Kidney glomerular epithelial cell (primary cell): ENCODE measurements around the gene FBXO31.

Source experiments
- DNase-seq: peaks from one replicate; lab custom pipeline; 2025; lab: John Stamatoyannopoulos, UW

The FBXO31 gene

GRCh38 chr16:87309620-87310525 is 73.7 kb downstream of the FBXO31 start:
- no peak for DNase-seq

- DNase-seq: no peak
Observed at GRCh38 chr16:87308826-87309225, 74.8 kb downstream of the FBXO31 start.

- DNase-seq: no peak
Observed at GRCh38 chr16:87306516-87306915, 77.1 kb downstream of the FBXO31 start.

- DNase-seq: no peak
Observed at GRCh38 chr16:87305505-87306391, 77.8 kb downstream of the FBXO31 start.

GRCh38 chr16:87304951-87305350 is 78.6 kb downstream of the FBXO31 start:
- DNase-seq: no peak

- DNase-seq: no peak
Observed at GRCh38 chr16:87303962-87304521, 79.5 kb downstream of the FBXO31 start.

- DNase-seq: peak; percentile 5
Observed at GRCh38 chr16:87303431-87303930, 80.1 kb downstream of the FBXO31 start.

GRCh38 chr16:87298857-87299465 is 84.6 kb downstream of the FBXO31 start:
- DNase-seq: no peak

GRCh38 chr16:87297918-87298631 is 85.5 kb downstream of the FBXO31 start:
- no peak for DNase-seq

- no peak for DNase-seq
Observed at GRCh38 chr16:87297407-87297806, 86.2 kb downstream of the FBXO31 start.

GRCh38 chr16:87295661-87296531 is 87.7 kb downstream of the FBXO31 start:
- DNase-seq: no peak

GRCh38 chr16:87295259-87295658 is 88.3 kb downstream of the FBXO31 start:
- peak; percentile 39 for DNase-seq

- no peak for DNase-seq
Observed at GRCh38 chr16:87293990-87294389, 89.6 kb downstream of the FBXO31 start.

- no peak for DNase-seq
Observed at GRCh38 chr16:87291944-87292343, 91.6 kb downstream of the FBXO31 start.

GRCh38 chr16:87288753-87289362 is 94.7 kb downstream of the FBXO31 start:
- DNase-seq: no peak

GRCh38 chr16:87286839-87287626 is 96.5 kb downstream of the FBXO31 start:
- no peak for DNase-seq

GRCh38 chr16:87284183-87284582 is 99.4 kb downstream of the FBXO31 start:
- DNase-seq: no peak

- DNase-seq: no peak
Observed at GRCh38 chr16:87279094-87279658, 104.4 kb downstream of the FBXO31 start.
